BJ (cell line): ENCODE measurements around the gene FAM13B. TPM values are rescaled to one million over a fixed set of nuclear protein-coding genes. Genes with fewer than 3 reads are reported as not detected.
A peak's percentile ranks its signal among the peaks of the same experiment; 100 is the strongest.

Experiments used
- CTCF ChIA-PET: fragments of 350-600 bp; formaldehyde crosslinking; extraction: SDS; loops from one replicate; lab custom pipeline; 2021; ENCODE audit warnings: antibody characterized with exemption, inconsistent platforms; lab: Yijun Ruan, JAX
- POLR2A ChIA-PET: fragments of 300-600 bp; sonication (Branson Sonifier 250); formaldehyde crosslinking; extraction: SDS; loops from one replicate; lab custom pipeline; 2021; ENCODE audit warnings: antibody characterized with exemption; lab: Charles Lee
- DNase-seq: peaks from one replicate; pipeline ENCODE4 v3.0.0-alpha.2; 2011; ENCODE audit warnings: low read depth
- H3K27me3 ChIP-seq: 2 replicates; pipeline ENCODE4 v1.6.0; 2011; ENCODE audit warnings: low read length; ENCODE audit not compliant: control insufficient read depth, insufficient read depth
- H3K36me3 ChIP-seq: 2 replicates; pipeline ENCODE4 v1.5.1; 2011; ENCODE audit warnings: low read length; ENCODE audit not compliant: control insufficient read depth, insufficient read depth
- H3K4me3 ChIP-seq: 2 replicates; pipeline ENCODE4 v1.5.1; 2011; ENCODE audit warnings: low read depth, mild to moderate bottlenecking, control low read depth, low read length
- CTCF ChIP-seq: IDR thresholded peaks from 2 replicates; pipeline ENCODE4 v1.5.1; 2011; ENCODE audit warnings: low read depth, mild to moderate bottlenecking, control low read depth, inconsistent platforms, low read length, moderate library complexity; ENCODE audit not compliant: insufficient read depth
- polyA plus RNA-seq: library from polyadenylated mRNA; depleted of rRNA; stranded (reverse); fragments of >200 nt; gene quantifications from 2 replicates; pipeline ENCODE4 v1.2.3, GENCODE V29; 2011; rRNA removed
- small RNA-seq: library from RNA; depleted of rRNA; stranded (forward); fragments of <200 nt; gene quantifications from one replicate; pipeline ENCODE3, GENCODE V24; 2012; ENCODE audit warnings: low replicate concordance, low read depth; ENCODE audit not compliant: insufficient read length

The FAM13B gene
- polyA plus RNA-seq, 1 experiment = 12.6 TPM

GRCh38 chr5:137888863-137889759, 143.8 kb downstream of the FAM13B start, which contains the start of gene PKD2L2:
TSS of gene PKD2L2 (plus strand) at chr5:137889457. CDS start at chr5:137889492, 35 bp downstream.
- POLR2A ChIA-PET = interaction anchor here (0.6 kb wide), 1 partner anchor 917 kb away, joined by 3 read pairs; no protein-coding TSS in a partner anchor
- DNase-seq = peak; percentile 21
- peak within 1 kb of the TSS; percentile 45 for H3K4me3 ChIP-seq
- H3K36me3 ChIP-seq = no peaks in the 10 kb centered on the region
- TF ChIP-seq CTCF = no peak
- CTCF ChIA-PET = interaction anchor here (0.5 kb wide), 1 partner anchor 173 kb away, joined by 3 read pairs; no protein-coding TSS in a partner anchor
- no peaks in the 10 kb centered on the region for H3K27me3 ChIP-seq

- no peak for DNase-seq
- ChIA-PET POLR2A (no interaction called here), CTCF (interaction anchor here (1.1 kb wide), 1 partner anchor 135 kb away, joined by 3 read pairs; no protein-coding TSS in a partner anchor)
- Histone ChIP-seq H3K36me3 (no peaks in the 10 kb centered on the region), H3K27me3 (no peaks in the 10 kb centered on the region), H3K4me3 (no peak overlapping the region; the same call in 1 of the 2 replicates)
- TF ChIP-seq CTCF = no peak
Observed at GRCh38 chr5:137888466-137888862, 144.4 kb downstream of the FAM13B start.

Small RNA genes within 50 kb of the gene (small RNA-seq; reads per million reads assigned to genes)
- gene RNU6-1148P = not detected

Other genes starting within 250 kb of the FAM13B start
- not detected in 2 replicates for gene MYOT, start 165.2 kb downstream of the FAM13B start, polyA plus RNA-seq
- gene PKD2L2, start 143.6 kb downstream of the FAM13B start, polyA plus RNA-seq = 0.02 TPM in 1 of 2 replicates, not detected in the other
- gene WNT8A, start 51.0 kb upstream of the FAM13B start, polyA plus RNA-seq = not detected in 2 replicates
- 0.31 and 1.3 TPM in 2 replicates for gene NME5, start 106.3 kb upstream of the FAM13B start, polyA plus RNA-seq
- 51.7 and 56.8 TPM in 2 replicates for gene BRD8, start 145.6 kb upstream of the FAM13B start, polyA plus RNA-seq
- 49.2 and 54.5 TPM in 2 replicates for gene KIF20A, start 146.0 kb upstream of the FAM13B start, polyA plus RNA-seq
- 20.9 and 38.3 TPM in 2 replicates for gene CDC23, start 180.2 kb upstream of the FAM13B start, polyA plus RNA-seq
- not detected in 2 replicates for gene GFRA3, start 241.5 kb upstream of the FAM13B start, polyA plus RNA-seq